Mesendoderm (in vitro differentiated cells): ENCODE measurements around the gene CRTC3.

ENCODE experiments used
- DNase-seq: peaks from one replicate; pipeline ENCODE4 v3.0.0; 2013
- H2AK5ac ChIP-seq: 2 replicates; pipeline ENCODE4 v1.6.1; 2013; ENCODE audit warnings: low read length, inconsistent platforms
- H2BK120ac ChIP-seq: 2 replicates; pipeline ENCODE4 v1.6.1; 2013; ENCODE audit warnings: low read depth, mild to moderate bottlenecking, low read length, moderate library complexity, mixed read lengths
- H2BK15ac ChIP-seq: replicated peaks from 2 replicates; pipeline ENCODE4 v1.6.1; 2013; ENCODE audit warnings: low read depth, mild to moderate bottlenecking, moderate library complexity
- H2BK5ac ChIP-seq: 2 replicates; pipeline ENCODE4 v1.6.1; 2013; ENCODE audit warnings: low read length, inconsistent platforms
- H3K18ac ChIP-seq: 2 replicates; pipeline ENCODE4 v1.6.1; 2013; ENCODE audit warnings: mild to moderate bottlenecking, low read length, mixed read lengths
- H3K23ac ChIP-seq: one replicate; pipeline ENCODE4 v1.6.1; 2013; ENCODE audit warnings: low read length
- H3K27ac ChIP-seq: 2 replicates; pipeline ENCODE4 v1.5.1; 2013; ENCODE audit warnings: low read depth, mild to moderate bottlenecking, inconsistent platforms, low read length, moderate library complexity
- H3K27me3 ChIP-seq: 2 replicates; pipeline ENCODE4 v1.6.1; 2013; ENCODE audit warnings: low read length, control low read depth, mild to moderate bottlenecking, inconsistent platforms; ENCODE audit not compliant: insufficient read depth, poor library complexity
- H3K36me3 ChIP-seq: 2 replicates; pipeline ENCODE4 v1.6.1; 2013; ENCODE audit warnings: low read length, inconsistent platforms; ENCODE audit not compliant: control insufficient read depth, insufficient read depth
- H3K4ac ChIP-seq: one replicate; pipeline ENCODE4 v1.6.1; 2013; ENCODE audit warnings: low read depth, mild to moderate bottlenecking, low read length, moderate library complexity
- H3K4me1 ChIP-seq: 2 replicates; pipeline ENCODE4 v1.6.1; 2013; ENCODE audit warnings: low read depth, low read length, inconsistent platforms; ENCODE audit not compliant: control insufficient read depth
- H3K4me2 ChIP-seq: 2 replicates; pipeline ENCODE4 v1.6.1; 2013; ENCODE audit warnings: low read length
- H3K4me3 ChIP-seq: 2 replicates; pipeline ENCODE4 v1.5.1; 2013; ENCODE audit warnings: mild to moderate bottlenecking, low read length
- H3K56ac ChIP-seq: one replicate; pipeline ENCODE4 v1.6.1; 2013; ENCODE audit warnings: low read length
- H3K79me1 ChIP-seq: 2 replicates; pipeline ENCODE4 v1.6.1; 2013; ENCODE audit warnings: low read length, inconsistent platforms
- H3K79me2 ChIP-seq: 2 replicates; pipeline ENCODE4 v1.6.1; 2013; ENCODE audit warnings: mild to moderate bottlenecking, low read length; ENCODE audit not compliant: control insufficient read depth, insufficient read depth
- H3K9ac ChIP-seq: 2 replicates; pipeline ENCODE4 v1.6.1; 2013; ENCODE audit warnings: low read length, inconsistent platforms
- H4K5ac ChIP-seq: one replicate; pipeline ENCODE4 v1.6.1; 2013; ENCODE audit warnings: low read length
- H4K8ac ChIP-seq: one replicate; pipeline ENCODE4 v1.6.1; 2013; ENCODE audit warnings: low read depth, mild to moderate bottlenecking, control low read depth, low read length, moderate library complexity
- WGBS: extraction: QIAGEN DNeasy Blood & Tissue Kit; methylation state at CpG from one replicate; pipeline ENCODE4 v1.1.7; 2013; ENCODE audit warnings: low lambda C conversion rate, missing lambda C conversion rate; ENCODE audit not compliant: insufficient coverage; ENCODE audit errors: extremely low coverage; 5-methylcytosine and 5-hydroxymethylcytosine counted together

CRTC3 gene

DNA sequence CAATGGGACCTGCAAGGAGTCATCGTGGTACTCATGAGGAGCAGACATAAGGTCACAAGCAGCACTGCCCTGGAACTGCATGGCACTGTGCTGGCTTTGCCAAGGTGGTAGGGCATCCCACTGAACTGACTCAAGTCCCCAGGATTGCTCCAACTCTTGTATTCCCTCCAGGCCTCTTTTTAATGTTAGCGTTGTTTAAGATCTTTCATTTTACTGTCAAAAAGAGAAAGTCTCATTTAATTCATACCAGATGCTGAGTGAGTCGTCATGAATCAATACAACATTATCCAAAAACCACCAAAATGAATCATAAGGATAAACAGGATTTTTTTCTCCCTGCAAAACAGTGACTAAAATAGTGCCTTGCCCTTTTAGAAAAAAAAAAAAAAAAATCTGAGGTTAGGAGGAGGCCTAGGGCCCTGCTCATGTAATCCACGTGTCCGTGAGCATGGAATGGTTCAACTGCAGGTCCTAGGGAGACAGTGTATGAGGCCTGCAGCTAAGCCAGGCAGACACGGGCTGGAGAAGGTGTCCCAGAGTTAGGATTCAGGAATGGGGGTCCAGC lies 150.7 kb downstream of the CRTC3 start:
- Histone ChIP-seq H3K23ac (no peak overlapping the region), H3K27me3 (no peaks in the 10 kb centered on the region), H3K27ac (no peak overlapping the region), H3K4me1 (no peaks in the 10 kb centered on the region), H2BK15ac (no peak overlapping the region), H3K4ac (no peak overlapping the region), H2BK120ac (no peak overlapping the region), H3K56ac (no peak overlapping the region), H4K5ac (no peak overlapping the region), H3K4me3 (no peak overlapping the region), H3K79me2 (no peaks in the 10 kb centered on the region), H2AK5ac (no peak overlapping the region), H2BK5ac (no peak overlapping the region), H3K18ac (no peak overlapping the region), H3K9ac (no peak overlapping the region), H3K79me1 (no peaks in the 10 kb centered on the region), H3K36me3 (no peaks in the 10 kb centered on the region), H3K4me2 (no peak overlapping the region), H4K8ac (no peak overlapping the region)
- WGBS: no CpG with 5 or more reads among the region's 6 CpGs
- DNase-seq: no peak

DNA sequence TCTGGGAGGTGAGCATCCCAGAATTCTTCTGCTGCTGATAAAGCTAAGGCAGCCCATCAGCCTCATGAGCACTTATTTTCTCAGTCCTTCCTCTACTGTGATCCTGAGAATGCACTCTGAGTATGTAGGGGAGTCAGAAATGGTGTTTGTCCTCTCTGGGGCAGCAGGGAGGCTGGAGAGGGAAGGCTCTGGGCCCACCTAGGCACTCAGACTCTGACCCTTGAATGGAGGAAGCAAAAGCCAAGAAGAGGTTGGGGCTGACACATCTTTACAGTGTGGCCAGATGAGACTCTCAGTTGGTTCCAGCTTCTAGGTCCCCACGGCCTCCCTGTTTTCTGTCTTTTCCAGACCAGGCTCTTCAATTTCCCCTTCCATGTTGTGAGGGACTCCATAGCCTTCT lies 151.3 kb downstream of the CRTC3 start:
- H3K18ac ChIP-seq: no peak overlapping the region
- no peak overlapping the region for H2AK5ac ChIP-seq
- no peaks in the 10 kb centered on the region for H3K4me1 ChIP-seq
- H2BK5ac ChIP-seq: no peak overlapping the region
- H3K27me3 ChIP-seq: no peaks in the 10 kb centered on the region
- H3K9ac ChIP-seq: no peak overlapping the region
- no peak overlapping the region for H3K4me3 ChIP-seq
- no peak overlapping the region for H4K8ac ChIP-seq
- no peaks in the 10 kb centered on the region for H3K36me3 ChIP-seq
- H3K4ac ChIP-seq: no peak overlapping the region
- no peak overlapping the region for H3K4me2 ChIP-seq
- no peak overlapping the region for H3K27ac ChIP-seq
- H3K23ac ChIP-seq: no peak overlapping the region
- no peaks in the 10 kb centered on the region for H3K79me2 ChIP-seq
- H3K56ac ChIP-seq: no peak overlapping the region
- H2BK15ac ChIP-seq: no peak overlapping the region
- H2BK120ac ChIP-seq: no peak overlapping the region
- no CpG with 5 or more reads among the region's 1 CpG for WGBS
- H3K79me1 ChIP-seq: no peaks in the 10 kb centered on the region
- no peak for DNase-seq
- no peak overlapping the region for H4K5ac ChIP-seq

DNA sequence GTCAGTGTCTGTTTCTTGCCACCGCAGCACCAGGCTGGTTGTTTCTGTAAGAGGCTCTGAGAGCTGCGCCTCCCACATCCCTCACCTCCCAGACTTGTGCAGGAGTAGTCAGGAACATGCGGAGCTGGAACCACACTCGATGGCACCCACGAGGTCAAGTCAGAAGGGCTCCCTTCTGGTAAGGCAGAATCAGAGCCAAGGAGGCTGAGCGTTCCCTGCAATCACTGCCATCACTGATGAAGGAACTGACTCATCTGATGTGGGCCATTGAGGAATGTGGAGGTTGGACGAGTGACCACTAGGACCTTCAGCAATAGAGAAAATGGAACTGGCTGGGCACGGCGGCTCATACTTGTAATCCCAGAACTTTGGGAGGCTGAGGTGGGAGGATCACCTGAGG lies 151.8 kb downstream of the CRTC3 start:
- DNase-seq: no peak
- Histone ChIP-seq H3K23ac (no peak overlapping the region), H2BK5ac (no peak overlapping the region), H3K36me3 (no peaks in the 10 kb centered on the region), H3K56ac (no peak overlapping the region), H2AK5ac (no peak overlapping the region), H4K5ac (no peak overlapping the region), H3K4me2 (no peak overlapping the region), H3K4me3 (no peak overlapping the region), H3K9ac (no peak overlapping the region), H3K79me1 (no peaks in the 10 kb centered on the region), H4K8ac (no peak overlapping the region), H3K4me1 (no peaks in the 10 kb centered on the region), H3K4ac (no peak overlapping the region), H3K18ac (no peak overlapping the region), H2BK120ac (no peak overlapping the region), H2BK15ac (no peak overlapping the region), H3K79me2 (no peaks in the 10 kb centered on the region), H3K27ac (no peak overlapping the region), H3K27me3 (no peaks in the 10 kb centered on the region)
- no CpG with 5 or more reads among the region's 9 CpGs for WGBS

DNA sequence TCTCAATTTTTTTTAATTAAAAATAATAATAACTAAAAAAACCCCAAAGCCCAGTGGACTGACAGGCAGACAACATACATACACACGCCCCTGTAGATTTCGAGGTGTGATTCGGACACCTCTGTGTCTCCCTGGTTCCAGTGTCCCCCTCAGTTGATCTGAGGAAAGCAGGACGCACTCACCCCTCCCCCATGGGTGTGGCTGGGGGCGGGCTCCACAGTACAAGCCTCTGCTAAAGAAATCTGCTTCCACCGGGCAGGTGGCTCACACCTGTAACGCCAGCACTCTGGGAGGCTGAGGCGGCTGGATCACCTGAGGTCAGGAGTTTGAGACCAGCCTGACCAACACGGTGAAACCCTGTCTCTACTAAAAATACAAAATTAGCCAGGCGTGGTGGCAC lies 153.6 kb downstream of the CRTC3 start:
- H2BK15ac ChIP-seq: no peak overlapping the region
- no peak overlapping the region for H4K5ac ChIP-seq
- no peak overlapping the region for H2BK5ac ChIP-seq
- H3K4ac ChIP-seq: no peak overlapping the region
- WGBS: no CpG with 5 or more reads among the region's 10 CpGs
- H3K36me3 ChIP-seq: no peaks in the 10 kb centered on the region
- H2AK5ac ChIP-seq: no peak overlapping the region
- H3K4me1 ChIP-seq: no peaks in the 10 kb centered on the region
- no peaks in the 10 kb centered on the region for H3K79me2 ChIP-seq
- no peak overlapping the region for H3K18ac ChIP-seq
- H3K4me3 ChIP-seq: no peak overlapping the region
- no peaks in the 10 kb centered on the region for H3K79me1 ChIP-seq
- no peaks in the 10 kb centered on the region for H3K27me3 ChIP-seq
- no peak overlapping the region for H3K23ac ChIP-seq
- no peak overlapping the region for H2BK120ac ChIP-seq
- no peak for DNase-seq
- H3K9ac ChIP-seq: no peak overlapping the region
- H3K27ac ChIP-seq: no peak overlapping the region
- no peak overlapping the region for H3K56ac ChIP-seq
- H3K4me2 ChIP-seq: no peak overlapping the region
- H4K8ac ChIP-seq: no peak overlapping the region

DNA sequence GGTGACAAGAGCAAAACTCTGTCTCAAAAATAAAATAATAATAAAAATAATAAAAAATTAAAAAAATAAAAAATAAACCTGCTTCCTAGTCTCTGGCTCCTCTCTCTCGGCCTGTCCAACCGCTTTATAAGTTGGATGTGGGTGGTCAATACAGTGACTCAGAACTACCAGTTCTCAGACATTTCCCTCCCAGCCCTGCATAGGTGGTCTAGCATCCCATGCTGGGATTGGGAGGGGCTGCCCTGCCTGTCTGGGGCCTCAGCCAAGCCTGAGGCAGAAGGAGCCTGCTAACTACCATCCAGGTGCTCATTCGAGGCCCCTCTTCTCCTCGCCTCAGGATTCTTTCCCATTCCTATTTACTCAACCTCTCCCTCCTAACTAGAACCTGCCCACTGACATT lies 154.2 kb downstream of the CRTC3 start:
- no peak overlapping the region for H3K9ac ChIP-seq
- no peak overlapping the region for H3K4me2 ChIP-seq
- H4K5ac ChIP-seq: no peak overlapping the region
- no peak overlapping the region for H4K8ac ChIP-seq
- H2BK5ac ChIP-seq: no peak overlapping the region
- H3K79me2 ChIP-seq: no peaks in the 10 kb centered on the region
- H3K27me3 ChIP-seq: no peaks in the 10 kb centered on the region
- H3K27ac ChIP-seq: no peak overlapping the region
- no peak overlapping the region for H3K4me3 ChIP-seq
- H2AK5ac ChIP-seq: no peak overlapping the region
- WGBS: no CpG with 5 or more reads among the region's 4 CpGs
- H2BK15ac ChIP-seq: no peak overlapping the region
- no peaks in the 10 kb centered on the region for H3K4me1 ChIP-seq
- no peaks in the 10 kb centered on the region for H3K79me1 ChIP-seq
- no peaks in the 10 kb centered on the region for H3K36me3 ChIP-seq
- H3K4ac ChIP-seq: no peak overlapping the region
- H3K23ac ChIP-seq: no peak overlapping the region
- no peak overlapping the region for H3K18ac ChIP-seq
- no peak overlapping the region for H3K56ac ChIP-seq
- no peak for DNase-seq
- no peak overlapping the region for H2BK120ac ChIP-seq

DNA sequence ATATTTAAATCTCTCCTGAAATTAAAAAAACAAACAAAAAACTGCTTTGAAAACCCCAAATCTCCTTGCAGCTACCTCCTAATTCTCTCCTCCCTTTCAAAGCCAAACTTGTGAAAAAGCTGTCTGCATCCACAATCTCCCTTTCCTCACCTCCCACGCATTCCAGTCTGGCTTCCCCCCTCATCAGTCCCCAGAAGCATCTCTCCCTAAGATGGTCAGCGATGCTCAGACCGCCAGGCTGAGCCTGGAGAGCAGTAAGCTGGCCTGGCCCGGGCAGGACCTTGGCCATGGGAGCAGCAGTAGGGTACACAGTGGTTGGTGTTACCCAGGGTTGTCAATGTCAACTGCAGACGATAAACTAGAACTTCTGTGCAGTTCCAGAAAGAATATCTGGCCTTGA lies 154.6 kb downstream of the CRTC3 start:
- Histone ChIP-seq H3K79me2 (no peaks in the 10 kb centered on the region), H3K4ac (no peak overlapping the region), H2BK15ac (no peak overlapping the region), H4K8ac (no peak overlapping the region), H3K23ac (no peak overlapping the region), H3K27ac (no peak overlapping the region), H3K36me3 (no peaks in the 10 kb centered on the region), H3K79me1 (no peaks in the 10 kb centered on the region), H3K9ac (no peak overlapping the region), H3K56ac (no peak overlapping the region), H4K5ac (no peak overlapping the region), H2BK120ac (no peak overlapping the region), H3K18ac (no peak overlapping the region), H2AK5ac (no peak overlapping the region), H2BK5ac (no peak overlapping the region), H3K4me3 (no peak overlapping the region), H3K27me3 (no peaks in the 10 kb centered on the region), H3K4me2 (no peak overlapping the region), H3K4me1 (no peaks in the 10 kb centered on the region)
- DNase-seq: no peak
- no CpG with 5 or more reads among the region's 5 CpGs for WGBS
